Measurements from ENCODE around the gene CFAP141. TPM values are rescaled to one million over a fixed set of nuclear protein-coding genes. Genes with fewer than 3 reads are reported as not detected.

Gene CFAP141
- total and polyA plus RNA-seq, 4 donors, result 3.2 to 8.4 (median 4.6) TPM

DNA sequence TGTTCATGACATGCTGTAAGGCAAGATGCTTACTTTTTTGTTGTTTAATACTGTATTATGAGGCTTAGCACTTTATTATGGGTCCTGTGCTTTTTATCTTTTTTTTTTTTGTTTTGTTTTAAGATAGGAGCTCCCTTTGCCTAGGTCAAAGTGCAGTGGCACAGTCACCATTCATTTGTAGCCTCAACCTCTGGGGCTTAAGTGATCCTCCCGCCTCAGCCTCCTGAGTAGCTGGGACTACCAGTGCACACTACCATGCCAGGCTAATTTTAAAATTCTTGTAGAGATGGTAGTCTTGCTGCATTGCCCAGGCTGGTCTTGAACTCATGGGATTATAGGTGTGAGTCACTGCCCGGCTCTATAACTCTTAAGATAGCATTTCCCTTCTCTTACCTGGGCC lies 19.2 kb upstream of the CFAP141 start:
- Histone ChIP-seq H3K9ac (ENCODE audit: insufficient read depth in 1 of 2, low read length in 2 of 2) (no peak overlapping the region), H3K27ac (ENCODE audit: low read depth in 1 of 2, low read length in 1 of 2) (no peak overlapping the region), H3K4me3 (no peak overlapping the region), H3K4me1 (ENCODE audit: control insufficient read depth in 5 of 5, insufficient read depth in 5 of 5, low read length in 5 of 5) (peaks cover 0 to 9% (median 0%) of the 10 kb centered on the region in 5 donors), H3K27me3 (ENCODE audit: control insufficient read depth in 3 of 3, insufficient read depth in 3 of 3, low read length in 2 of 3) (no peaks in the 10 kb centered on the region), H3K36me3 (ENCODE audit: control insufficient read depth in 4 of 4, insufficient read depth in 4 of 4, low read length in 4 of 4) (peaks cover 4 to 34% (median 24%) of the 10 kb centered on the region in 4 donors), H3K9me3 (ENCODE audit: control insufficient read depth in 4 of 4, insufficient read depth in 3 of 4, low read length in 3 of 4) (no peaks in the 10 kb centered on the region)
- no peak for DNase-seq
- no peak for TF ChIP-seq CTCF (IDR thresholded peaks at IDR 0.05; ENCODE audit: control extremely low read depth, extremely low read depth)
- ATAC-seq (ENCODE audit: insufficient read depth, low FRiP score), result no peak
- 94 to 100% methylated on average over 2 of the region's 2 CpGs for WGBS, 2 donors

DNA sequence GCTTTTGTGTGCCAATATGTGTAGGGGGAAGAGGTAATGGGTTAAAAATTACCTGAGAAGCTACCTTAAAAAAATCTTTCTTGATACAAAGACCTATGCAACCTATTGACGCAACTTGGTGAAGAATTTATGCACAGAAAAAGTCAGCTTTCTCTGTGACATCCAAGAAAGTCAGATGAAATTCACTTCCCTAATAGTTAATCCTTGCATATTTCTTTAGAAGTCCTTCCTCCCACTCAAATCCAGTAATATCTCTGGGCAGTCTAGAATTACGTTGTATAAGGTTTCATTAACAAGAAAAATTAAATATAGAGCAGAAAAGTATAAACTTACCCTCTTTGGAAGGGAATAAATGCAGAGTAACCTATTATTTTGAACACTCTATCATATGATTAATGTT lies 17.5 kb upstream of the CFAP141 start:
- 54 to 76% methylated on average over 2 of the region's 2 CpGs for WGBS, 2 donors
- H3K4me3 ChIP-seq, result no peak overlapping the region
- H3K9ac ChIP-seq (ENCODE audit: insufficient read depth in 1 of 2, low read length in 2 of 2), result no peak overlapping the region
- DNase-seq (no peak), ATAC-seq (ENCODE audit: insufficient read depth, low FRiP score) (no peak)
- H3K4me1 ChIP-seq (ENCODE audit: control insufficient read depth in 5 of 5, insufficient read depth in 5 of 5, low read length in 5 of 5), result peaks cover 0 to 18% (median 9%) of the 10 kb centered on the region in 5 donors
- H3K9me3 ChIP-seq (ENCODE audit: control insufficient read depth in 4 of 4, insufficient read depth in 3 of 4, low read length in 3 of 4), result no peaks in the 10 kb centered on the region
- H3K27ac ChIP-seq (ENCODE audit: low read depth in 1 of 2, low read length in 1 of 2), result no peak overlapping the region
- H3K36me3 ChIP-seq (ENCODE audit: control insufficient read depth in 4 of 4, insufficient read depth in 4 of 4, low read length in 4 of 4), result peaks cover 11 to 24% (median 17%) of the 10 kb centered on the region in 4 donors
- H3K27me3 ChIP-seq (ENCODE audit: control insufficient read depth in 3 of 3, insufficient read depth in 3 of 3, low read length in 2 of 3), result no peaks in the 10 kb centered on the region
- TF ChIP-seq CTCF (IDR thresholded peaks at IDR 0.05; ENCODE audit: control extremely low read depth, extremely low read depth), result no peak

DNA sequence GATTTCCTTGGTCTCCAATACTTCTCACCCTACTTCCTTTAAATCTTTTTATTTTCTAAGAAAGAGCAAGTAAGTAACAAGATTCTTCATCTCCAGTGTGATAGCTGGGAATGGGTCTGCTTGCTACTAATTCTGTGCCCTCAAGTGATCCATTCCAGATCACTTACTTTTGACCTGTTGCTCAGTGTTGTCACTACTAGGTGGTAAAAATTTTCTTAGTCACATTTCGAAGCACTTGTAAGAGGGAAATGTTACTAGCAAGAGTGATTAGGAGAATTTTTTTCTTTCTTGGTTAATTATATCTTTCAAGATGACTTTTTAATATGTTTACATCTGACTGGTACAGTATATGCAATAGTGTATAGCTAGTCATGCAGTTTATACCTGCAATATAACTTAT lies 16.8 kb upstream of the CFAP141 start:
- Histone ChIP-seq H3K4me1 (ENCODE audit: control insufficient read depth in 5 of 5, insufficient read depth in 5 of 5, low read length in 5 of 5) (peaks cover 0 to 23% (median 12%) of the 10 kb centered on the region in 5 donors), H3K9ac (ENCODE audit: insufficient read depth in 1 of 2, low read length in 2 of 2) (no peak overlapping the region), H3K27ac (ENCODE audit: low read depth in 1 of 2, low read length in 1 of 2) (peak overlapping the region in 1 of 2 donors; percentile 4), H3K9me3 (ENCODE audit: control insufficient read depth in 4 of 4, insufficient read depth in 3 of 4, low read length in 3 of 4) (no peaks in the 10 kb centered on the region), H3K4me3 (no peak overlapping the region), H3K36me3 (ENCODE audit: control insufficient read depth in 4 of 4, insufficient read depth in 4 of 4, low read length in 4 of 4) (peaks cover 9 to 27% (median 14%) of the 10 kb centered on the region in 4 donors), H3K27me3 (ENCODE audit: control insufficient read depth in 3 of 3, insufficient read depth in 3 of 3, low read length in 2 of 3) (no peaks in the 10 kb centered on the region)
- ATAC-seq (ENCODE audit: insufficient read depth, low FRiP score) (no peak), DNase-seq (no peak)
- 58 to 73% methylated on average over 1 of the region's 1 CpG for WGBS, 2 donors
- no peak for TF ChIP-seq CTCF (IDR thresholded peaks at IDR 0.05; ENCODE audit: control extremely low read depth, extremely low read depth)

GRCh38 chr1:154222518-154222917 lies 16.4 kb upstream of the CFAP141 start:
- TF ChIP-seq CTCF (IDR thresholded peaks at IDR 0.05; ENCODE audit: control extremely low read depth, extremely low read depth), result no peak
- 56 to 58% methylated on average over 1 of the region's 1 CpG for WGBS, 2 donors
- Histone ChIP-seq H3K36me3 (ENCODE audit: control insufficient read depth in 4 of 4, insufficient read depth in 4 of 4, low read length in 4 of 4) (peaks cover 9 to 27% (median 14%) of the 10 kb centered on the region in 4 donors), H3K9ac (ENCODE audit: insufficient read depth in 1 of 2, low read length in 2 of 2) (peak overlapping the region; percentile 93 to 95), H3K4me3 (no peak overlapping the region), H3K27me3 (ENCODE audit: control insufficient read depth in 3 of 3, insufficient read depth in 3 of 3, low read length in 2 of 3) (no peaks in the 10 kb centered on the region), H3K4me1 (ENCODE audit: control insufficient read depth in 5 of 5, insufficient read depth in 5 of 5, low read length in 5 of 5) (peaks cover 0 to 23% (median 12%) of the 10 kb centered on the region in 5 donors), H3K27ac (ENCODE audit: low read depth in 1 of 2, low read length in 1 of 2) (peak overlapping the region in 1 of 2 donors; percentile 4), H3K9me3 (ENCODE audit: control insufficient read depth in 4 of 4, insufficient read depth in 3 of 4, low read length in 3 of 4) (no peaks in the 10 kb centered on the region)
- DNase-seq (peak in 2 of 3 donors; percentile 9 to 13), ATAC-seq (ENCODE audit: insufficient read depth, low FRiP score) (no peak)

Data from lung (tissue), 12 donors.